Vagina (tissue), 2 donors: ENCODE results near the gene CRYBA4. TPM values are rescaled to one million over a fixed set of nuclear protein-coding genes. Genes with fewer than 3 reads are reported as not detected.

Experiments
- DNase-seq, 2 donors: peaks; one replicate each; pipeline ENCODE4 v3.0.0-alpha.2; 2017; ENCODE audit errors: extremely low spot score in 2 of 2
- H3K27ac ChIP-seq: fragments of 200-600 bp; sonication (generic); one replicate; pipeline ENCODE4 v1.5.1; 2019
- H3K27me3 ChIP-seq: fragments of 200-600 bp; sonication (generic); one replicate; pipeline ENCODE4 v1.5.1; 2019
- H3K36me3 ChIP-seq, 2 donors: fragments of 200-600 bp; sonication (generic); one replicate each; pipeline ENCODE4 v1.5.1; 2017 to 2019
- H3K4me1 ChIP-seq: fragments of 200-600 bp; sonication (generic); one replicate; pipeline ENCODE4 v1.5.1; 2019
- H3K4me3 ChIP-seq, 2 donors: fragments of 200-600 bp; sonication (generic); 1 replicate in 1 of 2; 2 replicates in 1 of 2; pipeline ENCODE4 v1.5.1; 2016 to 2019
- H3K9me3 ChIP-seq: fragments of 200-600 bp; sonication (generic); one replicate; pipeline ENCODE4 v1.5.1; 2019
- POLR2A ChIP-seq, 2 donors: fragments of 450-650 bp; IDR thresholded peaks; one replicate each; pipeline ENCODE4 v1.6.1; 2017; ENCODE audit warnings: antibody characterized with exemption in 2 of 2, mild to moderate bottlenecking in 2 of 2, moderate library complexity in 2 of 2
- POLR2AphosphoS5 ChIP-seq, 2 donors: sonication (generic); formaldehyde crosslinking; IDR thresholded peaks; one replicate each; pipeline ENCODE4 v1.9.0; 2017; ENCODE audit warnings: antibody characterized with exemption in 2 of 2, mild to moderate bottlenecking in 2 of 2, low read depth in 1 of 2; ENCODE audit not compliant: insufficient read depth in 1 of 2
- intact Hi-C: fragments of 100-400 bp; cut with DNase I; formaldehyde crosslinking; loops from one replicate; pipeline ENCODE4 v1.15.1; 2023
- total RNA-seq: library from RNA; depleted of rRNA; stranded (reverse); fragments of >200 nt; gene quantifications from one replicate; pipeline ENCODE4 v1.2.3, GENCODE V29; 2016
- TF ChIP-seq, protein P1 (sequence below), 3 experiments: fragments of 450-650 bp in 2 of 3; fragments of 200-600 bp in 1 of 3; sonication (generic) in 1 of 3; IDR thresholded peaks; one replicate each; pipeline ENCODE4 v1.5.1; 2017 to 2019; ENCODE audit warnings: antibody characterized with exemption in 3 of 3, mild to moderate bottlenecking in 2 of 3, moderate library complexity in 2 of 3

Gene CRYBA4
- total RNA-seq, 1 donor from 2014 or later, result not detected

DNA sequence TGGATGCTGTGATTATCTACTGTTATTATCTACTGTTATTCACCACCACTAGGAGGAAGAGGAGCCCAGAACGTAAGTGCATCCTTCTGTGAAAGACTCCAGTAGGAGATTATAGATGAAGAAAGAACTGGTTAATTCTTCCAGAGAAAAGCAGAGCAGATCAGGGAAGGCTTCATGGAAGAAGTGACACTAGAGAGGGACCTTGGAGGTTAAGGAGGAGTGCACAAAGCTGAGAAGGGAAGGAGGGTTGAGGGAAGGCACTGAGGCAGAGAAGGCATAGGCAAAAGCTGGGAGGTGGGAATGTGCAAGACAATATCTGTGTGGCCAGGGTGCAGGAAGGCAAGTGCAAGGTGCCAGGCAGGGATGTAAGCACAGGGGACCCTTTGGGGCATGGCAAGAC lies 17.4 kb upstream of the CRYBA4 start:
- H3K9me3 ChIP-seq, result no peaks in the 10 kb centered on the region
- no peaks in the 10 kb centered on the region for H3K4me1 ChIP-seq
- DNase-seq, result no peak
- H3K27ac ChIP-seq, result no peak overlapping the region
- H3K4me3 ChIP-seq, result no peak overlapping the region
- TF ChIP-seq POLR2A (IDR thresholded peaks at IDR 0.05) (no peak), POLR2AphosphoS5 (IDR thresholded peaks at IDR 0.05; ENCODE audit: insufficient read depth in 1 of 2, low read depth in 1 of 2) (no peak)
- TF ChIP-seq, protein P1, sequence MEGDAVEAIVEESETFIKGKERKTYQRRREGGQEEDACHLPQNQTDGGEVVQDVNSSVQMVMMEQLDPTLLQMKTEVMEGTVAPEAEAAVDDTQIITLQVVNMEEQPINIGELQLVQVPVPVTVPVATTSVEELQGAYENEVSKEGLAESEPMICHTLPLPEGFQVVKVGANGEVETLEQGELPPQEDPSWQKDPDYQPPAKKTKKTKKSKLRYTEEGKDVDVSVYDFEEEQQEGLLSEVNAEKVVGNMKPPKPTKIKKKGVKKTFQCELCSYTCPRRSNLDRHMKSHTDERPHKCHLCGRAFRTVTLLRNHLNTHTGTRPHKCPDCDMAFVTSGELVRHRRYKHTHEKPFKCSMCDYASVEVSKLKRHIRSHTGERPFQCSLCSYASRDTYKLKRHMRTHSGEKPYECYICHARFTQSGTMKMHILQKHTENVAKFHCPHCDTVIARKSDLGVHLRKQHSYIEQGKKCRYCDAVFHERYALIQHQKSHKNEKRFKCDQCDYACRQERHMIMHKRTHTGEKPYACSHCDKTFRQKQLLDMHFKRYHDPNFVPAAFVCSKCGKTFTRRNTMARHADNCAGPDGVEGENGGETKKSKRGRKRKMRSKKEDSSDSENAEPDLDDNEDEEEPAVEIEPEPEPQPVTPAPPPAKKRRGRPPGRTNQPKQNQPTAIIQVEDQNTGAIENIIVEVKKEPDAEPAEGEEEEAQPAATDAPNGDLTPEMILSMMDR (IDR thresholded peaks at IDR 0.05), result no peak
- H3K36me3 ChIP-seq, result no peaks in the 10 kb centered on the region
- intact Hi-C loops, result no loop called here
- no peaks in the 10 kb centered on the region for H3K27me3 ChIP-seq

DNA sequence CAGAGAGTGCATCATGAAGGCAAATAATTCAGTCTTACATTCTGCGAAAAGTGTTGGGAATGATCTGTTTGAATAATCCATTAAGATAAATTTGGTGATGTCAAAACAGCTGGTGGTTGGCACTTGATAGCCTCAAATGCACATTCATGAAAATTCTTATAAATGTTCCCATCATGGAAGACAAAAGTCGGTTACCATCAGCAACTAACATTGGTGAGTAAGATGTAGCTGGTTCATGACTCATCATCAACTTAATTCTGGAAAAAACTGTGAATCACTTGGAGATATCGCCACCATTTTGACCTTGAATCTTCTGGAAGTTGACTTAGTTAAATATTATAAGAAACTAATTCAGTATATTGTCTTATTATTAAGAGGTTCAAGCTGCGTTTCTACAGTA lies 15.2 kb upstream of the CRYBA4 start:
- no peaks in the 10 kb centered on the region for H3K9me3 ChIP-seq
- no peak overlapping the region for H3K27ac ChIP-seq
- no peaks in the 10 kb centered on the region for H3K27me3 ChIP-seq
- intact Hi-C loops, result no loop called here
- no peak for DNase-seq
- TF ChIP-seq, protein P1 (IDR thresholded peaks at IDR 0.05), result no peak
- TF ChIP-seq POLR2AphosphoS5 (IDR thresholded peaks at IDR 0.05; ENCODE audit: insufficient read depth in 1 of 2, low read depth in 1 of 2), result no peak
- TF ChIP-seq POLR2A (IDR thresholded peaks at IDR 0.05), result no peak
- peaks cover 6% of the 10 kb centered on the region for H3K4me1 ChIP-seq
- no peak overlapping the region for H3K4me3 ChIP-seq
- no peaks in the 10 kb centered on the region for H3K36me3 ChIP-seq

DNA sequence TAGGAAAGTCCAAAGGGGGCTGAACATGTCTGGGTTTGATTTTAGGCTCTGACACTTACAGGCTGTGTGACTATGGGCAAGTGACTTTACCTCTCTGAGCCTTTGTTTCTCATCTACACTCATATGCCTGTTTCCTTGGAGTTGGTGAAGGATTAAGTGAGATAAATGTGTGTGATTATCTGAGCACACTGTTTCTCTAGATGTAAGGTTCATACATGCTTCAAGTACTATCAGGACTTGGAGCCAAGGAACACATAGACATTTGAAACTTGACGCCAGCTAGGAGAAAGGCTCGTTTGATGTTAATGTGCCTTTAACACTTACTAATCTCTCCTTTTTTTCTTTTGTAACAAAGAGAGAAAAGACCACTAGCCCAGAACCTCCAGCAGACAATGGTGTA lies 13.6 kb upstream of the CRYBA4 start:
- Histone ChIP-seq H3K27me3 (no peaks in the 10 kb centered on the region), H3K4me1 (peaks cover 6% of the 10 kb centered on the region), H3K27ac (no peak overlapping the region), H3K4me3 (no peak overlapping the region), H3K36me3 (no peaks in the 10 kb centered on the region), H3K9me3 (no peaks in the 10 kb centered on the region)
- TF ChIP-seq POLR2A (IDR thresholded peaks at IDR 0.05) (no peak), POLR2AphosphoS5 (IDR thresholded peaks at IDR 0.05; ENCODE audit: insufficient read depth in 1 of 2, low read depth in 1 of 2) (no peak)
- TF ChIP-seq, protein P1 (IDR thresholded peaks at IDR 0.05), result no peak
- intact Hi-C loops, result no loop called here
- no peak for DNase-seq

DNA sequence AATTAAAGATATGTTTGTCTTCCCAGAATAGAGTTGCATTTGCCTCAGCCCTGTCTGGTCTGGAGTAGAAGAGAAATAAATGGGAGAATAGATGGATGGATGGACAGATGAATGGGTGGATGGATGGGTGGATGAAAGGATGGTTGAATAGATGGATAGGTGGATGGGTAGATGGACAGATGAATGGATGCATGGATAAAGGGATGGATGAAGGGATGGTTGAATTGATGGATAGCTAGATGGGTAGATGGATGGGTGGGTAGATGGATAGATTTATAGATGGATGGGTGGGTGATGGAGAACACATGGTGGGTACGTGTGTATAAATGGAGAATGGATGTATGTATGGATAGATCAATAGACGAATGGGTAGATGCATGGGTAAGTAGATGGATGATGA lies 12.5 kb upstream of the CRYBA4 start:
- Histone ChIP-seq H3K4me3 (no peak overlapping the region), H3K9me3 (no peaks in the 10 kb centered on the region), H3K36me3 (no peaks in the 10 kb centered on the region), H3K27ac (no peak overlapping the region), H3K4me1 (peaks cover 6% of the 10 kb centered on the region), H3K27me3 (no peaks in the 10 kb centered on the region)
- no peak for DNase-seq
- intact Hi-C loops, result no loop called here
- no peak for TF ChIP-seq POLR2A (IDR thresholded peaks at IDR 0.05)
- no peak for TF ChIP-seq POLR2AphosphoS5 (IDR thresholded peaks at IDR 0.05; ENCODE audit: insufficient read depth in 1 of 2, low read depth in 1 of 2)
- TF ChIP-seq, protein P1 (IDR thresholded peaks at IDR 0.05), result no peak

DNA sequence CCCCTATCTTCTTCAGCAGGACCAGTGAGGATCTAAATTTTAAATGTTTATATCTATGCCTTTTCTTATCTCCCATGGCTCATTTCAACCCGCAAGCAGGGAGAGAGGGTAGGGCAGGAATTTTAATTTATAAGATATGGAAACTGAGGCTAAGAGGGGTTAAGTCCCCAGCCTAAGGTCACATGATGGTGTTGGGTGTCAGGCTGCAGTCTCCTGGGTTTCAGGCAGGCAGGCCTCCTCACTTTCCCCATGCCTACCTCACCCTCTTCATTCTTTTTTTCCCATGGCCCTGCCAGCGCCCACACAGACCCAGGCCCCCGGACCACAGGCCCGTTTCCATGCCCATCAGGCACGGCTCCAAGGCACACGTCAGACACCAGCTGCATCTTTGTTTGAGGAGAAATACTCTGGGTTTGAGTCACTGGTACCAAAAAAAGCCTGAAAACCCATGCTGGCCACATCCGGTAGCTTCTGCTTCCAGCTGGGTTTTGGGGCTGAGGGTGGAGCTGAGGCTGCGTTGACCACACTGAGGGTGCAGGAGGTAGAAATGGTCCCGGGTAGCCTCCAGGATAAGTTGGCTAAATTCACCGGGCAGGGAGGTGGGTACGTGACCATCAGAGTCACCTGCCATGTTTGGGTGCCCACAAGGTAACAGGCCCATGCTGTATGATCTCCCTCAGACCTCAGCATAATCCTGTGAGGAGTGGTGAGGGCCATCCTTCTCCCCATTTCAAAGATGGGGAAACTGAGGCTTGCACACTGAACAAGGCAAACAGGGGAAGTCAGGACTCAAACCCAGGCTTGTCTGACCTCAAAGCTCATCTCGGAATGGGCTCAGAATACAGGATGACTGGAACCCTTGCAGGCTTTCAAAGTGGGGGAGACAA lies 11.4 kb upstream of the CRYBA4 start:
- Histone ChIP-seq H3K36me3 (no peaks in the 10 kb centered on the region), H3K4me1 (peaks cover 6% of the 10 kb centered on the region), H3K4me3 (no peak overlapping the region), H3K9me3 (no peaks in the 10 kb centered on the region), H3K27me3 (no peaks in the 10 kb centered on the region), H3K27ac (no peak overlapping the region)
- DNase-seq, result no peak
- no peak for TF ChIP-seq POLR2A (IDR thresholded peaks at IDR 0.05)
- TF ChIP-seq, protein P1 (IDR thresholded peaks at IDR 0.05), result no peak
- no peak for TF ChIP-seq POLR2AphosphoS5 (IDR thresholded peaks at IDR 0.05; ENCODE audit: insufficient read depth in 1 of 2, low read depth in 1 of 2)
- intact Hi-C loops, result no loop called here
